Measurements from ENCODE around the gene SLC29A1.

SLC29A1 gene

GRCh38 chr6:44214307-44214706, 9.1 kb upstream of the SLC29A1 start:
- Histone ChIP-seq H3K23ac (ENCODE audit: low read depth, low read length, poor library complexity) (no peak overlapping the region), H3K27me3 (ENCODE audit: control insufficient read depth in 3 of 3, insufficient read depth in 3 of 3, low read depth in 1 of 3, low read length in 3 of 3) (no peaks in the 10 kb centered on the region), H4K8ac (ENCODE audit: low read depth, low read length) (no peak overlapping the region), H3K18ac (ENCODE audit: low read length) (no peak overlapping the region), H2AK5ac (ENCODE audit: low read depth, low read length) (no peak overlapping the region), H3K14ac (ENCODE audit: low read length) (no peak overlapping the region), H3K9ac (ENCODE audit: low read depth, low read length, poor library complexity) (no peak overlapping the region), H3K4me1 (ENCODE audit: control insufficient read depth in 2 of 2, insufficient read depth in 1 of 2, low read depth in 1 of 2, low read length in 2 of 2) (peaks cover 22 to 23% of the 10 kb centered on the region in 2 donors), H2AFZ (ENCODE audit: low read length) (no peak overlapping the region), H2BK5ac (ENCODE audit: low read length) (no peak overlapping the region), H3K4me3 (ENCODE audit: low read length in 2 of 2) (no peak overlapping the region), H3K27ac (replicated peaks; ENCODE audit: low read length) (no peak overlapping the region), H2BK12ac (ENCODE audit: low read length) (no peak overlapping the region), H2BK15ac (ENCODE audit: low read length) (no peak overlapping the region), H3K79me1 (ENCODE audit: low read depth, low read length) (no peaks in the 10 kb centered on the region), H3K9me3 (replicated peaks in 1 of 2; ENCODE audit: control insufficient read depth in 2 of 2, insufficient read depth in 1 of 2, low read depth in 1 of 2, low read length in 2 of 2) (no peaks in the 10 kb centered on the region), H2BK120ac (ENCODE audit: low read depth, low read length) (no peak overlapping the region), H3K4me2 (ENCODE audit: insufficient read depth, low read length, poor library complexity, severe bottlenecking) (no peak overlapping the region), H4K91ac (ENCODE audit: low read depth, low read length, poor library complexity) (no peak overlapping the region), H3K4ac (ENCODE audit: low read length) (no peak overlapping the region), H3K36me3 (replicated peaks in 1 of 2; ENCODE audit: control insufficient read depth in 2 of 2, insufficient read depth in 2 of 2, low read length in 2 of 2) (no peaks in the 10 kb centered on the region)
- no peak for DNase-seq (ENCODE audit: low spot score)
- no CpG with 5 or more reads among the region's 6 CpGs for WGBS, 2 donors (ENCODE audit: extremely low coverage in 2 of 2, insufficient read length in 2 of 2, insufficient replicate concordance in 1 of 2)

GRCh38 chr6:44216677-44217331, 6.6 kb upstream of the SLC29A1 start, which contains the start of gene MYMX:
MYMX (plus strand) TSS chr6:44216926; CDS start chr6:44217472, 546 bp downstream.
- no peaks in the 10 kb centered on the region for H3K36me3 ChIP-seq (replicated peaks in 1 of 2; ENCODE audit: control insufficient read depth in 2 of 2, insufficient read depth in 2 of 2, low read length in 2 of 2)
- peak within 1 kb of the TSS; percentile 73 for H2AK5ac ChIP-seq (ENCODE audit: low read depth, low read length)
- peak within 1 kb of the TSS; percentile 39 for H3K14ac ChIP-seq (ENCODE audit: low read length)
- H3K27ac ChIP-seq (replicated peaks; ENCODE audit: low read length): peak within 1 kb of the TSS; percentile 15
- H2AFZ ChIP-seq (ENCODE audit: low read length): peak within 1 kb of the TSS; percentile 38
- H3K4me2 ChIP-seq (ENCODE audit: insufficient read depth, low read length, poor library complexity, severe bottlenecking): peak within 1 kb of the TSS; percentile 40
- peak within 1 kb of the TSS; percentile 76 for H3K23ac ChIP-seq (ENCODE audit: low read depth, low read length, poor library complexity)
- H2BK120ac ChIP-seq (ENCODE audit: low read depth, low read length): peak within 1 kb of the TSS; percentile 51
- peaks cover 28 to 29% of the 10 kb centered on the region in 2 donors for H3K4me1 ChIP-seq (ENCODE audit: control insufficient read depth in 2 of 2, insufficient read depth in 1 of 2, low read depth in 1 of 2, low read length in 2 of 2)
- peaks cover 4% of the 10 kb centered on the region for H3K79me1 ChIP-seq (ENCODE audit: low read depth, low read length)
- peak within 1 kb of the TSS; percentile 78 for H3K9ac ChIP-seq (ENCODE audit: low read depth, low read length, poor library complexity)
- peak within 1 kb of the TSS; percentile 30 for H4K8ac ChIP-seq (ENCODE audit: low read depth, low read length)
- no CpG with 5 or more reads among the region's 7 CpGs for WGBS, 2 donors (ENCODE audit: extremely low coverage in 2 of 2, insufficient read length in 2 of 2, insufficient replicate concordance in 1 of 2)
- peak within 1 kb of the TSS; percentile 77 for H2BK12ac ChIP-seq (ENCODE audit: low read length)
- no peaks in the 10 kb centered on the region for H3K9me3 ChIP-seq (replicated peaks in 1 of 2; ENCODE audit: control insufficient read depth in 2 of 2, insufficient read depth in 1 of 2, low read depth in 1 of 2, low read length in 2 of 2)
- peak within 1 kb of the TSS; percentile 92 for H3K18ac ChIP-seq (ENCODE audit: low read length)
- H3K4ac ChIP-seq (ENCODE audit: low read length): no peak within 1 kb of the TSS
- no peak within 1 kb of the TSS for H2BK5ac ChIP-seq (ENCODE audit: low read length)
- no peak for DNase-seq (ENCODE audit: low spot score)
- H3K27me3 ChIP-seq (ENCODE audit: control insufficient read depth in 3 of 3, insufficient read depth in 3 of 3, low read depth in 1 of 3, low read length in 3 of 3): no peaks in the 10 kb centered on the region
- H3K4me3 ChIP-seq (ENCODE audit: low read length in 2 of 2): no peak within 1 kb of the TSS
- H2BK15ac ChIP-seq (ENCODE audit: low read length): peak within 1 kb of the TSS; percentile 78
- no peak within 1 kb of the TSS for H4K91ac ChIP-seq (ENCODE audit: low read depth, low read length, poor library complexity)

- no CpG with 5 or more reads among the region's 16 CpGs for WGBS, 2 donors (ENCODE audit: extremely low coverage in 2 of 2, insufficient read length in 2 of 2, insufficient replicate concordance in 1 of 2)
- Histone ChIP-seq H2BK12ac (ENCODE audit: low read length) (peak overlapping the region; percentile 77), H3K4me1 (ENCODE audit: control insufficient read depth in 2 of 2, insufficient read depth in 1 of 2, low read depth in 1 of 2, low read length in 2 of 2) (peaks cover 32 to 35% of the 10 kb centered on the region in 2 donors), H3K4me3 (ENCODE audit: low read length in 2 of 2) (no peak overlapping the region), H3K9me3 (replicated peaks in 1 of 2; ENCODE audit: control insufficient read depth in 2 of 2, insufficient read depth in 1 of 2, low read depth in 1 of 2, low read length in 2 of 2) (no peaks in the 10 kb centered on the region), H2BK120ac (ENCODE audit: low read depth, low read length) (peak overlapping the region; percentile 51), H3K14ac (ENCODE audit: low read length) (peak overlapping the region; percentile 39), H3K27ac (replicated peaks; ENCODE audit: low read length) (peak overlapping the region; percentile 15), H2AK5ac (ENCODE audit: low read depth, low read length) (peak overlapping the region; percentile 44), H4K91ac (ENCODE audit: low read depth, low read length, poor library complexity) (no peak overlapping the region), H3K23ac (ENCODE audit: low read depth, low read length, poor library complexity) (peak overlapping the region; percentile 76), H3K4ac (ENCODE audit: low read length) (no peak overlapping the region), H3K36me3 (replicated peaks in 1 of 2; ENCODE audit: control insufficient read depth in 2 of 2, insufficient read depth in 2 of 2, low read length in 2 of 2) (no peaks in the 10 kb centered on the region), H3K9ac (ENCODE audit: low read depth, low read length, poor library complexity) (peak overlapping the region; percentile 78), H2BK15ac (ENCODE audit: low read length) (peak overlapping the region; percentile 78), H3K27me3 (ENCODE audit: control insufficient read depth in 3 of 3, insufficient read depth in 3 of 3, low read depth in 1 of 3, low read length in 3 of 3) (no peaks in the 10 kb centered on the region), H2AFZ (ENCODE audit: low read length) (no peak overlapping the region), H3K4me2 (ENCODE audit: insufficient read depth, low read length, poor library complexity, severe bottlenecking) (no peak overlapping the region), H3K79me1 (ENCODE audit: low read depth, low read length) (peaks cover 4% of the 10 kb centered on the region), H2BK5ac (ENCODE audit: low read length) (no peak overlapping the region), H3K18ac (ENCODE audit: low read length) (peak overlapping the region; percentile 89), H4K8ac (ENCODE audit: low read depth, low read length) (peak overlapping the region; percentile 30)
- no peak for DNase-seq (ENCODE audit: low spot score)
Observed at GRCh38 chr6:44217332-44218143, 5.9 kb upstream of the SLC29A1 start.

All from neuronal stem cell (in vitro differentiated cells).